ENCODE results near the gene FAM120A.

GRCh38 chr9:93612052-93612795 is 160.7 kb downstream of the FAM120A start:
- TF ChIP-seq CTCF (IDR thresholded peaks at IDR 0.05; ENCODE audit: low read depth, low read length, missing input control) (no peak), MAX (IDR thresholded peaks at IDR 0.05) (no peak), ATF3 (IDR thresholded peaks at IDR 0.05) (no peak), TAF1 (conservative IDR thresholded peaks at IDR 0.05) (no peak), YY1 (IDR thresholded peaks at IDR 0.05) (no peak), FOXA2 (IDR thresholded peaks at IDR 0.05) (no peak), SP1 (IDR thresholded peaks at IDR 0.05) (no peak), RAD21 (IDR thresholded peaks at IDR 0.05) (no peak), JUND (IDR thresholded peaks at IDR 0.05) (no peak)
- TF ChIP-seq, protein P1, sequence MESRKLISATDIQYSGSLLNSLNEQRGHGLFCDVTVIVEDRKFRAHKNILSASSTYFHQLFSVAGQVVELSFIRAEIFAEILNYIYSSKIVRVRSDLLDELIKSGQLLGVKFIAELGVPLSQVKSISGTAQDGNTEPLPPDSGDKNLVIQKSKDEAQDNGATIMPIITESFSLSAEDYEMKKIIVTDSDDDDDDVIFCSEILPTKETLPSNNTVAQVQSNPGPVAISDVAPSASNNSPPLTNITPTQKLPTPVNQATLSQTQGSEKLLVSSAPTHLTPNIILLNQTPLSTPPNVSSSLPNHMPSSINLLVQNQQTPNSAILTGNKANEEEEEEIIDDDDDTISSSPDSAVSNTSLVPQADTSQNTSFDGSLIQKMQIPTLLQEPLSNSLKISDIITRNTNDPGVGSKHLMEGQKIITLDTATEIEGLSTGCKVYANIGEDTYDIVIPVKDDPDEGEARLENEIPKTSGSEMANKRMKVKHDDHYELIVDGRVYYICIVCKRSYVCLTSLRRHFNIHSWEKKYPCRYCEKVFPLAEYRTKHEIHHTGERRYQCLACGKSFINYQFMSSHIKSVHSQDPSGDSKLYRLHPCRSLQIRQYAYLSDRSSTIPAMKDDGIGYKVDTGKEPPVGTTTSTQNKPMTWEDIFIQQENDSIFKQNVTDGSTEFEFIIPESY (IDR thresholded peaks at IDR 0.05): no peak
- TF ChIP-seq, protein P2, sequence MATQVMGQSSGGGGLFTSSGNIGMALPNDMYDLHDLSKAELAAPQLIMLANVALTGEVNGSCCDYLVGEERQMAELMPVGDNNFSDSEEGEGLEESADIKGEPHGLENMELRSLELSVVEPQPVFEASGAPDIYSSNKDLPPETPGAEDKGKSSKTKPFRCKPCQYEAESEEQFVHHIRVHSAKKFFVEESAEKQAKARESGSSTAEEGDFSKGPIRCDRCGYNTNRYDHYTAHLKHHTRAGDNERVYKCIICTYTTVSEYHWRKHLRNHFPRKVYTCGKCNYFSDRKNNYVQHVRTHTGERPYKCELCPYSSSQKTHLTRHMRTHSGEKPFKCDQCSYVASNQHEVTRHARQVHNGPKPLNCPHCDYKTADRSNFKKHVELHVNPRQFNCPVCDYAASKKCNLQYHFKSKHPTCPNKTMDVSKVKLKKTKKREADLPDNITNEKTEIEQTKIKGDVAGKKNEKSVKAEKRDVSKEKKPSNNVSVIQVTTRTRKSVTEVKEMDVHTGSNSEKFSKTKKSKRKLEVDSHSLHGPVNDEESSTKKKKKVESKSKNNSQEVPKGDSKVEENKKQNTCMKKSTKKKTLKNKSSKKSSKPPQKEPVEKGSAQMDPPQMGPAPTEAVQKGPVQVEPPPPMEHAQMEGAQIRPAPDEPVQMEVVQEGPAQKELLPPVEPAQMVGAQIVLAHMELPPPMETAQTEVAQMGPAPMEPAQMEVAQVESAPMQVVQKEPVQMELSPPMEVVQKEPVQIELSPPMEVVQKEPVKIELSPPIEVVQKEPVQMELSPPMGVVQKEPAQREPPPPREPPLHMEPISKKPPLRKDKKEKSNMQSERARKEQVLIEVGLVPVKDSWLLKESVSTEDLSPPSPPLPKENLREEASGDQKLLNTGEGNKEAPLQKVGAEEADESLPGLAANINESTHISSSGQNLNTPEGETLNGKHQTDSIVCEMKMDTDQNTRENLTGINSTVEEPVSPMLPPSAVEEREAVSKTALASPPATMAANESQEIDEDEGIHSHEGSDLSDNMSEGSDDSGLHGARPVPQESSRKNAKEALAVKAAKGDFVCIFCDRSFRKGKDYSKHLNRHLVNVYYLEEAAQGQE (IDR thresholded peaks at IDR 0.05): no peak
